Hematopoietic multipotent progenitor cell treated with erythropoietin and hydrocortisone succinate and interleukin-3 and kit ligand, for 15 days (in vitro differentiated cells): ENCODE data around the gene ACOT12.

ENCODE experiments used
- DNase-seq: peaks from one replicate; pipeline ENCODE4 v3.0.0-alpha.2; 2015; ENCODE audit warnings: low spot score

ACOT12 gene

DNA sequence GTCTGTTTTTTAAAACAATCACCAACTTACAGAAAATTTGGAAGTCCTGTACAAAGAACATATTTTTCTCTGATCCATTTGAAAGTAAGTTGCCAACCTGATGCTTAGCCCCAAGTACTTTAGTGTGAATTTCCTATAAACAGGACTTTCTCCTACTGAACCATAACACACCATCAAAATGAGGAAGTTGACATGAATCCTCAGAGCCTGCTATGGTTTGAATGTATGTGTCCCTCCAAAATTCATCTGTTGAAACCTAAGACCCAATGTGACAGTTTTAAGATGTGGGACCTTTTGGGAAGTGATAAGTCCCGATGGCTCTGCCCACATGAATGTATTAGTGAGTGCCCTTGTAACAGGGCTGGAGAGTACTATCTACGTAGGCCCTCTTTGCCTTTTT lies 6.4 kb upstream of the ACOT12 start:
- DNase-seq, result no peak

DNA sequence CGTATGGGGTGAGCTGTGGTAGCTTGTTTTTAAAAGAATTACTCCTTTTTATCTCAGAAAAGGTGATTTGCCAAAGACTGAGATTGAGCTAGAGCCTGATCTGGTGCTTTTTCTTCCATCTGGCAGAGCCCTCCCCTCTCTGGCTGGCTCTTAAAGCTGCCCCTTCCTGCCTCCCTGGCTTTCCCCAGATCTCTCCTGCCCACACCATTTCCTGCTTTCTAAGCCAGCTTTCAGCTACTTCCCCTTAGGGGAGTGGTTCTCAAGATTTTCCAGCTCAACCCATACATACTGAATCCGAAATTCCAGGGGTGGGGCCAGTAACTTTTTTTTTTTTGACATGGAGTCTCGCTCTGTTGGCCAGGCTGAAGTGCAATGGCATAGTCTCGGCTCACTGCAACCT lies 4.8 kb upstream of the ACOT12 start:
- DNase-seq, result no peak

DNA sequence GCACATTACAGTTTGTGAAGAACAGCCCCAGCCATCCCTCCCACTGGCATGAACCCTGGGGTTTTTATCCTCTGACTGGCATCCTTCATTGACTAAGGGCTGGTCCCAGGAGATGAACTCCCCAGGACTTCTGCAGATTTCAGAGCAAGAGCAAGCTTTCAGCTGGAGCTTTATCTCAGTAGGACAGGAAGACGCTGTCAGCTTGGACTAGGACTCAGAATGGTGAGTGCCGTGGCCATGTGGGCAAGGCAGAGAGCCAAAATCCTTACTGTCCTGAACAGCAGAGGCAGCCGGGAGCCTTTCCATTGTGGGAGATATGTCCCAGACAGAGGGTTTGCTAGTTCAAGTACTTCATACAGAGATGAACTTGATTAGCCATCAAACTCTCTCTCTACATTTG lies 3.2 kb upstream of the ACOT12 start:
- DNase-seq, result no peak

DNA sequence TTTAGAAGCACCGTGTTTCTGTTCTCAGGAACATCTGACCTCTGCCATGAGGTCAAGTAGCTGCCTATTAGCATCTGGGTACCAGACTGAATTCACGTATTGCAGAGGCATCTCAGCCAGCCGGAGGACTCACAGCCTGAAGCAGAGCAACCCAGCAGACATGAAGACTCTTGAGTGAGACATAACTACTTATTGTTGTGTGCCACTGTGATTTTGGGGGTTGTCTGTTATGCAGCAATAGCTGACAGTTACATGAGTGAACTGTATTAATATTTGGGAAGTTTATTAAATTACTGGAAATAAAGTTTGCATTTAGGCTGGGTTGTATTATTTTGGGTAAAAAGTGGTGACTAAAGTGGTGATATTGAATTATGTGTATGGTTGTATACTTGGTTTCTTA lies 1.3 kb upstream of the ACOT12 start:
- no peak for DNase-seq

GRCh38 chr5:81393430-81393782 lies 528 bp downstream of the ACOT12 start:
- DNase-seq, result no peak

DNA sequence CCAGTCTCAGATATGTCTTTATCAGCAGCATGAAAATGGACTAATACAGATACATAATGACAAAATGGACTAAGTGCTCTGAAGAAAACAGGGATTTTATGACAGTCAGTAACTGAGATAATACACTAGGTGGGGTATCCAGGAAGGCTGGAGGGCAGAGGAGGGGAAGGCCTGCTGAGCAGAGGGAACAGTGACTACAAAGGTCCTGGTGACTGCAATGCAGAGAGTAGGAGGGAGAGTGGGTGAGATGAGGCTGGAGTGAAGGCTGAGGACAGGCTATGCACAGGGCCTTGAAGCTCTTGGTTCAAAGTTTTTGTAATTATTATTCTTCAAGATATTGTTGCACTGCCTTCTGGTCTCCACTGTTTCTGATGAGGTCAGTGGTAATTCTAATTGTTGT lies 4.9 kb downstream of the ACOT12 start:
- no peak for DNase-seq

DNA sequence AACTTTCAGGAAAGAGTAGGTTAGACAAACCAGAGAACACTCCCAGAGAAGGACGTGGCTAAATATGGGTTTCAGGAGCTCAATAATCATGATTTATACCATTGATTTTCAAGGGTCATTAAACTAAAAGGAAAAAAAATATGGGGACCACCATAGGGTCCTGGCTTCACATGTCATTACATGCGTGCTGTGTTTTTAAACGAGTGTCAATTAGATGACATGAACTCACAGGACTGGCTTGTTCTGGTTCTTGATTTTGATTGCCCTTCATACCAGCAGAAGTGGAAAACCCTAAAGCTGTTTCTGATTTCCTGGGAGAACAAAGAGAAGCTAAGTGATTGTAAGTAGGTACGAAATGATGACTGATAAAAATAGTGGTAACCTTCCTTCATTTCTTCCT lies 5.8 kb downstream of the ACOT12 start:
- DNase-seq, result no peak

DNA sequence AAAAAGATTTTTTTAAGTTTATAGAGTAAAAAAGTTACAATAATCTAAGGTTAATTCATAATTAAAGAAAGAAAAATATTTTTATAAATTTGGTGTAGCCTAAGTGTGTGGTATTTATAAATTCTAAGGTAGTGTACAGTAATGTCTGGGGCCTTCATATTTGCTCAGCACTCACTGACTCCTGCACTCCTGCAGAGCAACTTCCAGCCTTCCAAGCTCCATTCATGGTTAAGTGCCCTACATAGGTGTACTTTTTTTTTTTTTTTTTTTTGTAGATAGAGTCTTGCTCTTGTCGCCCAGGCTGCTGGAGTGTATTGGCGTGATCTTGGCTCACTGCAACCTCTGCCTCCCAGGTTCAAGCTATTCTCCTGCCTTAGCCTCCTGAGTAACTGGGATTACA lies 10.1 kb downstream of the ACOT12 start:
- no peak for DNase-seq

DNA sequence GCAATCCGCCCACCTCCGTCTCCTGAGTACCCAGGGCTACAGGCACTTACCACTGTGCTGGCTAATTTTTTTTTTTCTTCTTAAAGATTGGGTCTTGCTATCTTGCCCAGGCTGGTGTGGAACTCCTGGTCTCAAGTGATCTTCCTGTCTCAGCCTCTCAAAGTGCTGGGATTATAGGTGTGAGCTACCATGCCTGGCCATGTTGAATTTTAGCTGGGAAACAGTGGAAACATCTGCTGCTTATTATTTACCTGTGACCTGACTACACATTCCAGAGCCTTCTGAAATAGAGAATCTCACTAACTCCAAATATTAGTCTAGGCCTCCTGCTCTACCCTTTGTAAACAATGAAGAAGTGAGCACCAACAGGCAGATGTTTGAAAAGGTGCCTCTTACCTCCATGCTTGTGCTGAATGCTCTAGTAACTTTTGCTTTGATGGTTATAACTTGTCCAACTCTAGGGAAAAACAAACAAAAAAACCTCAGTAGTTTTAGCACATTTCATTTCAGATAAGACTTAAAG lies 22.5 kb downstream of the ACOT12 start:
- no peak for DNase-seq

DNA sequence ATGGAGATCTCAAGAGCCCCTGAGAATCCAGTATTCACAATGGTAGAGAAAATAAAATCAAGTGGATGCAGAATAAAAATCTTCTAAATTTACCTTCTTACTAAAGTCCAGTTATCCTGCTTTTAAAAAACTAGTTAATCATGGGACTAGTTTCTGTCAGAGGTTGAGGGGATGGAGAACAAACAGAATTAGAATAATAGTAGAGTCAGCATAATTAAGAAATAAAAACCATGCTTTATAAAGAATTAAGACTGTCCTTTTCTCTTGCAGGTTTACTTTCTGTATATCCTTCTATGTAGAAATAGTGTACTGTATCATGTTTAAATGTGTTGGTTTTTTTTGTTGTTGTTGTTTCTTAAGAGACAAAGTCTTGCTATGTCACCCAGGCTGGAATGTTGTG lies 23.0 kb downstream of the ACOT12 start:
- no peak for DNase-seq

GRCh38 chr5:81365541-81365940 lies 28.4 kb downstream of the ACOT12 start:
- DNase-seq, result no peak

GRCh38 chr5:81363093-81363871 lies 30.7 kb downstream of the ACOT12 start:
- DNase-seq, result no peak

- no peak for DNase-seq
These were observed 32.3 kb downstream of the ACOT12 start for GRCh38 chr5:81361600-81361999.

- DNase-seq, result no peak
These were observed 33.3 kb downstream of the ACOT12 start for GRCh38 chr5:81360640-81361039.

DNA sequence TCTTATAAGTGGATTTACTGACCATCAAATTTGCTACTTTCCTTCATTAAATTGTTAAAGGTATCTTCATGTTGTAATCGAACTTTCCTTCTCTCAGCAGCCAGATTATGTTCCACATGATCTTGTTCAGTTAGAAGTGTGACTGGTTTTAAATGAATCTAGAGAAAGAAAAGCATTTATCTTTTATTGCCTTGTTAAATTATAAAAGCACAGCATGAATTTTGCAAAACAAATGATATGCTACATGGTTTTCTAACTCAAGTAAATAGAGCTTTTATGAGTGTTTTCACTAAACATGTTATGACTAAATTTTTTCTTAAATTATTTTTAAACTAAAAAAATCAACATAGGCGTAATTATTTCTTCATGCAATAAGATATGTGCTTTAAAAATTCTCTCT lies 34.1 kb downstream of the ACOT12 start:
- no peak for DNase-seq

- no peak for DNase-seq
These were observed 34.8 kb downstream of the ACOT12 start for GRCh38 chr5:81359108-81359507.

- no peak for DNase-seq
These were observed 38.4 kb downstream of the ACOT12 start for GRCh38 chr5:81355291-81356251.

DNA sequence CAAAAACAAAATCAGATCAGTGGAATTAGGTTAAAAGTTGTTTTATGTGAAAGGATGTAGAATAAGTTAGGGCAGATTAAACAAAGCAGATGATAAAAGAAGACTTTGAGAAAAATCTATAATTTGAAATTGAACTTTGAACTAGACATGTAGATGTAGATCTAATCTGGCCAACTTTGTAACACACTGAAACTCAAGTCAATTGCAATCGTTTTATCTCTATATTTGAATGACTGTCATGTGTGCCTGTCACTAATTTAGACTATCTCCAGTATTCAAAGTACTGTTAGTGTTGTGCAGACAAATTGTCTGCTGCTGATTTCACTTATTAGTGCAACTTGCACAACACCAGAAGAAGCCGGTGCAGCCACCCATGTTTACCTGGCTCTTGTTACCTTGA lies 39.8 kb downstream of the ACOT12 start:
- no peak for DNase-seq

DNA sequence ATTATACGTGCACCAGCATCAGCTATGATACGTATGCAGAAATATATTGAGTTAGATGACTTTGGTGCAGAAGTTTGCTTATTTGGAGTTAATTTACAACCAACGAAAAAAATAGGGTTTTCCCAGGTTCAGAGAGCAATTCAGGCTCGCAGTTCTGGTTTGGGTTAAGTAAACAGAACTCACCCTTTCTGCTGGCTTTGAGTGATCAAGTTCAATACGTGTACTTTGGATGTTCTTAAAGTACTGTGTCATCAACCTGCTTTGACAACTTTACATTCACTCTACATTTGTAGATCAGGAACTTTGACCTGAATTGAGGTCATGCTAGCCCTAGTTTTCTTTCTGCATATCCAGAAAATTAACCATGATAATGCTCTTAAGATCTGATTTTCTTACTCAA lies 40.7 kb downstream of the ACOT12 start:
- no peak for DNase-seq

GRCh38 chr5:81350507-81350906 lies 43.4 kb downstream of the ACOT12 start:
- no peak for DNase-seq

DNA sequence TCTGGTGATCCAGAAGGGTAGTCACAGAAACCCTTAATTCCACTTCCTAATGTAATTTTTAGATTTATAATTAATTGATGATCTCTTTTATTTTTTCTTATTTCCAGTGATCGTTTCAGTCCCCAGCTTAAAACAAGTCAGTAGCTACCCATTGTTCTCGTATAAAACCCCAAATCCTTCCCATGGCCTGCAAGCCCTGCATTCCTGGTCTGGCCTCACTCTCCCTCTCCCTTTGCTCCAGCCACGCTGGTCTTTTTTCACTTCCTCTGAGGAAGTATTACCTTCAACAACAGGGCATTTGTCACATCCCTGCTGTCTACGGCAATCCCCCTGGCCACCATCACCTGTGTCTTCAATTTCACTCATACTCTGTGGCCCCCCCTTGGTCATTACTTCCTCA lies 44.8 kb downstream of the ACOT12 start:
- DNase-seq, result no peak

DNA sequence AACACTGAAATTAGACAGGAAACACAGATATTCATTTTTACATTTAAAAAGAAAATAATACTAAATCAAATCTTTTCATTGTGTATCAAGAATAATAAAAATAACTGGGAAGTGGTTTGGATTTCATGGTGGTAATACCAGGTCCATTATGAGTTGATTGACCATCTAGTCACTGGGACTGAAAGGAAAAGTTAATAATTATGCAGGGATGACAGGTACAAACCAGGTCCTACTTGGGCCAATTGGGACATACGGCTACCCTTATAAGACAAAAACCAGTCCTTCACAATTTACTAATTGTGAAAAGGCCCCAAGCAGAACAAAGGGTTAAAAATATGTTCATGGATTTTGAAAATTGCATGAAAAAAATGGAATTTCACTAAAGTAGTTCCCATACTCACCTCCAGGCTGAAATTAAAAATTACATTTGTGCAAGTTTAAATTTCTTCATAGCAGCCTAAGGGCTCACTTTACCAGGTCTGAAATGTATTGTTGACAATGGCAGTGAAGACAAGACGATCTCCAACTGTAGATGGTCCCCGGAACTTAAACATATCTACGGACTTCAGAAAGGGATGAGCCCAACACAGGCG lies 48.4 kb downstream of the ACOT12 start:
- no peak for DNase-seq

GRCh38 chr5:81344736-81345135 lies 49.2 kb downstream of the ACOT12 start:
- DNase-seq, result no peak
